CD14-positive monocyte (primary cell): ENCODE data around the gene CBX2. TPM values are rescaled to one million over a fixed set of nuclear protein-coding genes. Genes with fewer than 3 reads are reported as not detected.

ENCODE experiments used
- DNase-seq, 3 donors: peaks; one replicate each; pipeline ENCODE4 v3.0.0-alpha.2; 2011 to 2022
- H2AFZ ChIP-seq: 2 replicates; pipeline ENCODE4 v1.6.0; 2012; ENCODE audit warnings: mild to moderate bottlenecking, low read depth, low read length, inconsistent platforms; ENCODE audit not compliant: insufficient read depth, poor library complexity, severe bottlenecking
- H3K27ac ChIP-seq, 2 donors: 1 replicate in 1 of 2; 2 replicates in 1 of 2; pipeline ENCODE4 v1.5.1; 2012 to 2013; ENCODE audit warnings: low read length in 2 of 2, control low read depth in 1 of 2, inconsistent platforms in 1 of 2, low read depth in 1 of 2, mild to moderate bottlenecking in 1 of 2
- H3K27me3 ChIP-seq, 2 donors: one replicate each; pipeline versions ENCODE4 v1.6.0 to v1.6.1; 2011 to 2013; ENCODE audit warnings: low read length in 2 of 2; ENCODE audit not compliant: control insufficient read depth in 2 of 2, insufficient read depth in 2 of 2
- H3K36me3 ChIP-seq, 2 donors: replicated peaks in 1 of 2; 1 replicate in 1 of 2; 2 replicates in 1 of 2; pipeline versions ENCODE4 v1.5.1 to v1.6.1; 2012 to 2013; ENCODE audit warnings: low read length in 2 of 2, control low read depth in 1 of 2, inconsistent platforms in 1 of 2, mild to moderate bottlenecking in 1 of 2; ENCODE audit not compliant: insufficient read depth in 2 of 2, control insufficient read depth in 1 of 2
- H3K4me1 ChIP-seq, 2 donors: 1 replicate in 1 of 2; 2 replicates in 1 of 2; pipeline versions ENCODE4 v1.5.1 to v1.6.1; 2012 to 2013; ENCODE audit warnings: low read length in 2 of 2, control low read depth in 1 of 2, inconsistent platforms in 1 of 2, mild to moderate bottlenecking in 1 of 2, moderate library complexity in 1 of 2; ENCODE audit not compliant: insufficient read depth in 2 of 2, control insufficient read depth in 1 of 2
- H3K4me2 ChIP-seq: replicated peaks from 2 replicates; pipeline ENCODE3; 2012; ENCODE audit warnings: low read length, moderate library complexity, mild to moderate bottlenecking; ENCODE audit not compliant: poor library complexity, severe bottlenecking; ENCODE audit errors: extremely low read depth
- H3K4me3 ChIP-seq, 3 experiments: fragments of 200-600 bp in 1 of 3; sonication (generic) in 1 of 3; replicated peaks in 1 of 3; 1 replicate in 2 of 3; 2 replicates in 1 of 3; pipeline ENCODE4 v1.5.1; 2011 to 2013; ENCODE audit warnings: low read length in 3 of 3, mild to moderate bottlenecking in 3 of 3, control low read depth in 2 of 3, low read depth in 2 of 3, inconsistent platforms in 1 of 3, moderate library complexity in 1 of 3
- H3K79me2 ChIP-seq: 2 replicates; pipeline ENCODE4 v1.6.0; 2012; ENCODE audit warnings: mild to moderate bottlenecking, control low read depth, inconsistent platforms, low read length, moderate library complexity; ENCODE audit not compliant: insufficient read depth
- H3K9ac ChIP-seq: 2 replicates; pipeline ENCODE4 v1.6.0; 2017; ENCODE audit warnings: low read length, mild to moderate bottlenecking; ENCODE audit not compliant: insufficient read depth, poor library complexity, severe bottlenecking
- H3K9me3 ChIP-seq, 2 donors: replicated peaks in 1 of 2; 1 replicate in 1 of 2; 2 replicates in 1 of 2; pipeline versions ENCODE4 v1.5.1 to v1.6.1; 2012 to 2013; ENCODE audit warnings: low read length in 2 of 2, control low read depth in 1 of 2; ENCODE audit not compliant: control insufficient read depth in 1 of 2, insufficient read depth in 1 of 2
- H4K20me1 ChIP-seq: 2 replicates; pipeline ENCODE4 v1.6.0; 2012; ENCODE audit warnings: mild to moderate bottlenecking, low read length, control low read depth, moderate library complexity; ENCODE audit not compliant: insufficient read depth
- H3K27ac Mint-ChIP-seq, 7 donors: one replicate each; pipeline ENCODE4 v1.8.0; 2020; ENCODE audit warnings: mild to moderate bottlenecking in 7 of 7, mixed read lengths in 7 of 7, moderate library complexity in 6 of 7, inconsistent platforms in 2 of 7
- H3K27me3 Mint-ChIP-seq, 3 donors: one replicate each; pipeline ENCODE4 v1.8.0; 2021 to 2022; ENCODE audit warnings: low read depth in 3 of 3, mild to moderate bottlenecking in 3 of 3, mixed read lengths in 3 of 3, moderate library complexity in 3 of 3, inconsistent platforms in 1 of 3
- H3K36me3 Mint-ChIP-seq, 2 donors: one replicate each; pipeline ENCODE4 v1.8.0; 2020; ENCODE audit warnings: mixed read lengths in 2 of 2, inconsistent platforms in 1 of 2, mild to moderate bottlenecking in 1 of 2
- H3K4me1 Mint-ChIP-seq: one replicate; pipeline ENCODE4 v1.8.0; 2020; ENCODE audit warnings: mild to moderate bottlenecking, mixed read lengths
- H3K4me3 Mint-ChIP-seq, 2 donors: one replicate each; pipeline ENCODE4 v1.8.0; 2020; ENCODE audit warnings: mild to moderate bottlenecking in 2 of 2, mixed read lengths in 2 of 2, moderate library complexity in 1 of 2
- H3K9me3 Mint-ChIP-seq, 7 donors: one replicate each; pipeline ENCODE4 v1.8.0; 2020 to 2022; ENCODE audit warnings: mixed read lengths in 7 of 7, mild to moderate bottlenecking in 6 of 7, moderate library complexity in 6 of 7, inconsistent platforms in 2 of 7
- CTCF ChIP-seq: fragments of 200-600 bp; IDR thresholded peaks from one replicate; pipeline ENCODE4 v1.8.0; 2022; ENCODE audit warnings: antibody characterized with exemption, mild to moderate bottlenecking
- WGBS: methylation state at CpG from one replicate; pipeline ENCODE4 v1.1.5; 2013; ENCODE audit warnings: missing lambda C conversion rate; ENCODE audit not compliant: insufficient coverage; 5-methylcytosine and 5-hydroxymethylcytosine counted together
- intact Hi-C, 2 donors: fragments of 100-400 bp; cut with micrococcal nuclease; formaldehyde crosslinking; loops; one replicate each; pipeline versions ENCODE4 v1.15.0 to v1.15.1; 2023
- polyA plus RNA-seq, 3 donors: library from polyadenylated mRNA; depleted of rRNA in 1 of 3; unstranded in 2 of 3; stranded (reverse) in 1 of 3; fragments of 300-500 nt in 2 of 3; fragments of >200 nt in 1 of 3; fragmentation: Illumina TruSeq in 2 of 3; gene quantifications; 1 replicate in 2 of 3; 2 replicates in 1 of 3; pipeline ENCODE4 v1.2.3, GENCODE V29; 2012 to 2021

The CBX2 gene
- polyA plus RNA-seq, 3 donors: 0.09 to 0.95 TPM; not detected in 1

GRCh38 chr17:79737046-79737921 is 40.7 kb upstream of the CBX2 start:
- Histone ChIP-seq H3K27me3 (peaks cover 0 to 23% of the 10 kb centered on the region in 2 donors), H2AFZ (no peak overlapping the region), H4K20me1 (no peaks in the 10 kb centered on the region), H3K27ac (no peak overlapping the region), H3K4me2 (no peak overlapping the region), H3K4me1 (peaks cover 15 to 21% of the 10 kb centered on the region in 2 donors), H3K4me3 (no peak overlapping the region), H3K79me2 (no peaks in the 10 kb centered on the region), H3K9me3 (no peaks in the 10 kb centered on the region), H3K36me3 (no peaks in the 10 kb centered on the region), H3K9ac (no peak overlapping the region)
- no peak for TF ChIP-seq CTCF
- Mint-ChIP-seq H3K9me3 (peaks cover 0 to 2% (median 0%) of the 10 kb centered on the region in 7 donors), H3K27me3 (peaks cover 23 to 47% (median 33%) of the 10 kb centered on the region in 3 donors), H3K36me3 (no peaks in the 10 kb centered on the region), H3K4me1 (peaks cover 18% of the 10 kb centered on the region), H3K4me3 (no peak overlapping the region), H3K27ac (no peak overlapping the region)
- intact Hi-C loops: no loop called here
- no peak for DNase-seq
- 93% methylated on average over 16 of the region's 30 CpGs for WGBS

DNA sequence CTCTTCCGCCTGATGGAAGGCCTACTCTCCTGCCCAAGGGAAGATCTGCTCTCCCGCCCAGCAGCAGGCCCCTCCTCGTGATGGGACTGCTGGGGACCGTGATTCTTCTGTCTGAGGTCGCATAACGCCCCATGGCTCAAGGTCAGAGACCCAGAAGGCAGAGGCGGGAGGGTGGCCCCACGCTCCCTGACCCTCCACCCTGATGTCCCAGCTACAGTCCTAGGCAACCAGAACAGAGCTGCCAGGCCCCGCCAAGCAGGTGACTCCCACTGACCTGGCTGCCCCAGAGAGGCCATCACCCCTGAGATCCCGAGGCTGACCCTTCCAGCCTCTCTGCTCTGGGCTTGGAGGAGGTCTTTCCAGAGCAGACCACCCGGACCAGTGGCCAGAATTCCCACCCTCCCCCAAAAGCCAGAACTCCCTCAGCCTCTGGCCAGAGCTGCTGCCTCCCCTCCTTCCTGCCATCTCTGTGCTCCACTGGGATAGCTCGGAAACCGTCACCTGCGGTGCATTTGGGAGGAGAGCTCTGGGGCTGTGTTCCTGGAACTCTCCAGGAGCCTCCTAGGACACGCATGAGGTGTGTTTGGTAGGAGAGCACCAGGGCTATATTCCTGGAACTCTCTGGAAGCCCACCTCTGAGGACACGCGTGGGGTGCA is 39.9 kb upstream of the CBX2 start:
- no peak overlapping the region for H3K27ac Mint-ChIP-seq
- Histone ChIP-seq H3K9ac (no peak overlapping the region), H3K9me3 (no peaks in the 10 kb centered on the region), H3K27me3 (peaks cover 0 to 25% of the 10 kb centered on the region in 2 donors), H3K36me3 (no peaks in the 10 kb centered on the region), H4K20me1 (no peaks in the 10 kb centered on the region), H2AFZ (no peak overlapping the region), H3K79me2 (no peaks in the 10 kb centered on the region), H3K4me2 (no peak overlapping the region), H3K27ac (no peak overlapping the region), H3K4me3 (no peak overlapping the region), H3K4me1 (peaks cover 11 to 13% of the 10 kb centered on the region in 2 donors)
- H3K27me3 Mint-ChIP-seq: peaks cover 24 to 54% (median 39%) of the 10 kb centered on the region in 3 donors
- H3K9me3 Mint-ChIP-seq: peaks cover 0 to 2% (median 0%) of the 10 kb centered on the region in 7 donors
- WGBS: 95% methylated on average over 14 of the region's 17 CpGs
- no peak for TF ChIP-seq CTCF
- intact Hi-C loops: no loop called here
- DNase-seq: no peak
- H3K4me3 Mint-ChIP-seq: no peak overlapping the region
- H3K36me3 Mint-ChIP-seq: no peaks in the 10 kb centered on the region
- H3K4me1 Mint-ChIP-seq: peaks cover 11% of the 10 kb centered on the region
